Measurements from ENCODE around the gene MUC5AC.

DNA sequence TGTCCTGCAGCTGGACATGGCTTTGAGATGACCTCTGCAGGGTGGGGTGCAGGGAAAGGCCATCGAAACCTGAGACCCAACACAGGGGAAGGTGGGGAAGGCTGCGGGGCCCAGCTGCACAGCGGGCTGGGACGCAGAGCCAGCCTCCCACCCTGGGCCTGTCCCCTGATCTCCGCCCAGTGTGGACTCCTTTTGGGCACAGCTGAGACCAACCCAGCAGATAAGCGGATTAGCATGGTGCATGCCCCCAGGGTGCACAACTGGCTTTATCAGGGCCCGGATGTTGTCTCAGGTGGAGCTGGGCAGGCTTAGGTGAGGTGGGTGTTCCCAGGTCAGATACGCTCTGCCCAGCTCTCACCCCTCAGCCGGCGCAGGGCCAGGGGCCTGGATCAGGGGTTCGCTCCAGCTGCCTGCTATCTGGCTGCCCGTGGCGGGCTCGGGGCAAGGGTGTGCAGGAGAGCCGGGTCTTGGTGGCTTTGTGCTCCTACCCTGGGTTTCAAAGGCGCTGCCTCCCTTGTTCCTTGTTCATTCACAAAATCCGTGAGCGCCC lies 28.1 kb upstream of the MUC5AC start:
- TF ChIP-seq, protein P1, sequence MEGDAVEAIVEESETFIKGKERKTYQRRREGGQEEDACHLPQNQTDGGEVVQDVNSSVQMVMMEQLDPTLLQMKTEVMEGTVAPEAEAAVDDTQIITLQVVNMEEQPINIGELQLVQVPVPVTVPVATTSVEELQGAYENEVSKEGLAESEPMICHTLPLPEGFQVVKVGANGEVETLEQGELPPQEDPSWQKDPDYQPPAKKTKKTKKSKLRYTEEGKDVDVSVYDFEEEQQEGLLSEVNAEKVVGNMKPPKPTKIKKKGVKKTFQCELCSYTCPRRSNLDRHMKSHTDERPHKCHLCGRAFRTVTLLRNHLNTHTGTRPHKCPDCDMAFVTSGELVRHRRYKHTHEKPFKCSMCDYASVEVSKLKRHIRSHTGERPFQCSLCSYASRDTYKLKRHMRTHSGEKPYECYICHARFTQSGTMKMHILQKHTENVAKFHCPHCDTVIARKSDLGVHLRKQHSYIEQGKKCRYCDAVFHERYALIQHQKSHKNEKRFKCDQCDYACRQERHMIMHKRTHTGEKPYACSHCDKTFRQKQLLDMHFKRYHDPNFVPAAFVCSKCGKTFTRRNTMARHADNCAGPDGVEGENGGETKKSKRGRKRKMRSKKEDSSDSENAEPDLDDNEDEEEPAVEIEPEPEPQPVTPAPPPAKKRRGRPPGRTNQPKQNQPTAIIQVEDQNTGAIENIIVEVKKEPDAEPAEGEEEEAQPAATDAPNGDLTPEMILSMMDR (IDR thresholded peaks at IDR 0.05; ENCODE audit: low read depth, low read length): no peak
- no peak for TF ChIP-seq POLR2A (IDR thresholded peaks at IDR 0.05; ENCODE audit: extremely low read depth, insufficient read length)
- TF ChIP-seq, protein P2, sequence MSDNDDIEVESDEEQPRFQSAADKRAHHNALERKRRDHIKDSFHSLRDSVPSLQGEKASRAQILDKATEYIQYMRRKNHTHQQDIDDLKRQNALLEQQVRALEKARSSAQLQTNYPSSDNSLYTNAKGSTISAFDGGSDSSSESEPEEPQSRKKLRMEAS (IDR thresholded peaks at IDR 0.05; ENCODE audit: low read depth, low read length): no peak

Measured in NB4 (cell line).